GM18499 (cell line): ENCODE results near the gene KDM7A.

ENCODE experiments used
- ATAC-seq: cut with Tn5 transposase; IDR thresholded peaks from one replicate; pipeline ENCODE4 v1.9.1; 2021; ENCODE audit warnings: moderate number of reproducible peaks; ENCODE audit not compliant: insufficient read depth, unreplicated experiment

Gene KDM7A, protein sequence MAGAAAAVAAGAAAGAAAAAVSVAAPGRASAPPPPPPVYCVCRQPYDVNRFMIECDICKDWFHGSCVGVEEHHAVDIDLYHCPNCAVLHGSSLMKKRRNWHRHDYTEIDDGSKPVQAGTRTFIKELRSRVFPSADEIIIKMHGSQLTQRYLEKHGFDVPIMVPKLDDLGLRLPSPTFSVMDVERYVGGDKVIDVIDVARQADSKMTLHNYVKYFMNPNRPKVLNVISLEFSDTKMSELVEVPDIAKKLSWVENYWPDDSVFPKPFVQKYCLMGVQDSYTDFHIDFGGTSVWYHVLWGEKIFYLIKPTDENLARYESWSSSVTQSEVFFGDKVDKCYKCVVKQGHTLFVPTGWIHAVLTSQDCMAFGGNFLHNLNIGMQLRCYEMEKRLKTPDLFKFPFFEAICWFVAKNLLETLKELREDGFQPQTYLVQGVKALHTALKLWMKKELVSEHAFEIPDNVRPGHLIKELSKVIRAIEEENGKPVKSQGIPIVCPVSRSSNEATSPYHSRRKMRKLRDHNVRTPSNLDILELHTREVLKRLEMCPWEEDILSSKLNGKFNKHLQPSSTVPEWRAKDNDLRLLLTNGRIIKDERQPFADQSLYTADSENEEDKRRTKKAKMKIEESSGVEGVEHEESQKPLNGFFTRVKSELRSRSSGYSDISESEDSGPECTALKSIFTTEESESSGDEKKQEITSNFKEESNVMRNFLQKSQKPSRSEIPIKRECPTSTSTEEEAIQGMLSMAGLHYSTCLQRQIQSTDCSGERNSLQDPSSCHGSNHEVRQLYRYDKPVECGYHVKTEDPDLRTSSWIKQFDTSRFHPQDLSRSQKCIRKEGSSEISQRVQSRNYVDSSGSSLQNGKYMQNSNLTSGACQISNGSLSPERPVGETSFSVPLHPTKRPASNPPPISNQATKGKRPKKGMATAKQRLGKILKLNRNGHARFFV

DNA sequence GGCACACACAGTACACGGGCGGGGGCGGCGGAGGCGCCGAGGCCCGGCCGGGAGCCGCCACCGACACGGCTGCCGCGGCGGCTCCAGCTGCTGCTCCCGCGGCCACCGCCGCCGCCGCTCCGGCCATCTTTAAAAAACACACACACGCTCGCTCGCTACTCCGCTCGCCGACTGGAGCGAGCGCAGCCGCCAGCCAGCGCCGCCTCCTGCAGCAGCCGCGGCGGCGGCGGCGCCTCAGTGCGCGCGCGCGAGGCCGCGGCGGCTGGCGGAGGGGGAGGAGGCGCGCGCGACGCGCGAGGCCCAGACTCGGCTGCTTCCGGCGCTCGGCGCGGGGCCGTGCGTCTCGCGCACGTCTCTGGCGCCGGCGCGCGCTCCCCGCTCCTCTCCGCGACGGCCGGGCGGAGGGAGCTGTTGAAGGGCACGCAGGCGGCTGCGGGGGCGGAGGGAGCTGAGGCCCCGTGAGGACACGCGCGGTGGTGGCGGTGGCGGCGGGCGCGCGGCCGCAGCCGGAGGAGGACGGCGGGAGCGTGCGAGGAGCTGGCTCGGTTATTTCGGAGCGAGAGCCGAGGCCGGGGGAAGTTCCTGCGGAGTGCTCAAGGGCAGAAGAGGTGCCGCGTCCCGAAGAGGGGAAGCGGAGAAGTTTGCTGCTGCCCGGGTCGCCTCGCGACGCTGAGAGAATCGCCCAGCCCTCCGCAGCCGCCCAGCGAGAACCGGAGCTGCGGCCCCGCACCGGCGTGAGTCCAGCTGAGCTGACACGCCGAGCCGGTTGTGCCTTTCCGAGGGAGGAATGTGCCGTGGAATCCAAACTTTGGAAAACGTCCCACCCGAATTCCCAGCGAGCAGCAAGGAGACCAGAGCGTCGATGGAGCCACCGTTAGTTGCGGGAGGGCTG lies at the start of gene KDM7A:
KDM7A (minus strand) TSS at position 173 of the 892 bp plus-strand sequence; CDS start at position 127, 46 bp downstream.
- ATAC-seq: no peak

DNA sequence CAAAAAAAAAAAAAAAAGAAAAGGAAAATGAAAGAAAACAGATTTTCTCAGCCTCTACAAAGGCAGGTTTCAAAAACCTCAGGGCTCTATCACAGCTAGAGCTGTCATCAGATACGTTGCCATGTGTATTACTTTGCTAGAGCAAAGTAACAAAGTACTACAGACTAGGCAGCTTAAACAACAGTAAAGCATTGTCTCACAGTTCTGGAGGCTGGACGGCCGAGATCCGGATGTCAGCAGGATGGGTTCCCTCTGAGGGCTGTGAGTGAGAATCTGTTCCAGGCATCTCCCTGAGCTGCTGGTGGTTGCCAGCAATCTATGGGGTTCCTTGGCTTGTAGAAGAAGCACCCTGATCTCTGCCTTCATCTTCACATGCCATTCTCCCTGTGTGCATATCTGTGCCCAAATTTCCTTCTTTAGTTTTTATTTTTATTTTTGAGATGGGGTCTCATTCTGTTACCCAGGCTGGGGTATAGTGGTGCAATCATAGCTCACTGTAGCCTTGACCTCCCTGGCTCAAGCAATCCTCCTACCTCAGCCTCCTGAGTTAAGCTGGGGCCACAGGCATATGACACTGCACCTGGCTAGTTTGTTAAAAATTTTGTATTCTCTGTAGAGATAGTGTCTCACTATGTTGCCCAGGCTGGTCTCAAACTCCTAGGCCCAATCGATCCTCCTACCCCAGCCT lies 48.9 kb upstream of the KDM7A start:
- no peak for ATAC-seq

DNA sequence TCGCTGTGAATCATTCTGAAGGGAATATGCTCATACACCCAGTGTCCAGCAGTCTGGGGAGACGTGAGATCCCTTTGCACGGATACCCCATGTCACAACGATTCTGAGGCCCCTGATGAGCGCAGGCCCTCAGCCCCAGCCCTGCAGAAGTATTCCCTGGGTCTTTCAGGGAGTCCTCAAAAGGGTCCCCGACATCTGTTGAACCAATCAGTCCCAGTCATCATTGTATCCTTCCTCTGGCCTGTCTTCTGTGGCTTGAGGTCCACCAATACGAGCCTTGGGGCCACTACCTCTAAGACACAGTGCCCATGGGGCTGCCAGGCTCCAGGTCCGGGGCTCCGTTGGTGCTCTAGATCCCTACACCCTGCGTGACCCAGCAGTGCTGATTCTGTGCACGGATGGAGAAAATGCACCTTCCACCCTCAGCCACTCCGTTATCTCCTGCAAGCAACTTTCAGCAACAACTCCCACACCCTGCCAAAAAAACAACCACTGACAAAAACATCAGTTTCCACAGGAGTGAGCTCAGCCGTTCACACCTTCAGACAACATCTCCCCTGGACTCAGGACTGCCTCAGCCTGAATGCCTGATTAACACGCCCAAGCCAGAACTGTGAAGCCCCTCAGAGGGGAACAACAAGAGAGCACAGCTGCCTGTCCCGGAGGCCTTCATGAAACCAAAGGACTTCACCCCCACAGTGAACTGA lies 46.9 kb upstream of the KDM7A start:
- no peak for ATAC-seq

DNA sequence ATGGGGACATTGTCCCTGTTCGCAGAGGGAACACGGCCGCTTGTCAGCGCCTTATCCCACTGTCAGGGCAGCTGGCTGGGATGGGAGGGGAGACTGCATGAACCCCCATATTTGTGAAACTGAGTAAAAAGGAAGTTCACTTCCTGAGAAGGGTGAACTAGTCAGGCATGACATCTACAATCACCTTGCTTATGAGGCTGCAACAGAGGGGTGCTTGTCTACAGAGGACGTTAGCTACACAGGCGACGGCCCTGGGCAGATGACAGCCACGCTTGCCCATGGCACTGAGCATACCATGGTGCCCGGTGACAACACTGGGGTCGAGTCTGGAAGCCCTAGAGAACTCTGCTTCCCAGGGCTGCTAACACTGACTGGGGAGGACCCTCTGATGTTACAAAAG lies 46.0 kb upstream of the KDM7A start:
- peak; percentile 59 for ATAC-seq

DNA sequence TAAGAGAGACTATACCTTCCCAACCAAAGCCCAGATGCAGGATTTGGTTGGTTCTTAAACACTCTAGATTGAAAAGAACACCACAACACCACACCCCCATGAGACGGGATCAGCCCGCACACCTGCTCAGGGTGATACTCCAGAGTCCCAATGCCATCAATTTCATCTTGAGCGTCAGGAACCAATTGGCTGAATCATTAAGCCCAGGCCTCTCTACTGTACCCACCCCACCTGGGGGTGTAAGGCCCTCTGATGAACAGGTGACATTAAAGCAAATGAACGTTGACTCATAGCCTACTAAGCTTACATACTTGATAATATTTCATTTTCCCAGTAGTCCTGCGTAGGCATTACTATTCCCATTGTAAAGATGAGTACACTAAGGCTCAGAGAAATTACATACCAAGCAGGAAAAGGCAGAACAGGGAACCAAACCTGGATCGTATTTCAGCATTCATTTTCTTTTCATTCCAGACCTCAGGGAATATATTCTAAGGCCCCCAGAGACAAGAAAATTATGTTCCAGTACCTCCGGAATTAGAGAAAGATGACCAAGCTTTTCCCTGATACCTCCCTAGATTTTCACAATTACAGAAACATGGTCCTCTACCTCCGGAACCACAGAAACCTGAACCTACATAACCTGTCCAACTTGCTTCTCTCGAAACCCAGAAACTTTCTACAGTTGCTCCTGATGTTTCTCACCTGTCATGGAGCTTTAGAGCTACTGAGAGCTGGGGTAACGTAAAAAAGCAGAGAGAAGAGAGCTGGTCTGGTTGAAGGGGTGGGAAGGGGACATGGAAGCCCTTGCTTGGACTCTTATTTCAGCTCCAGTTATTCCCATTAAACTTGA lies 43.1 kb upstream of the KDM7A start:
- ATAC-seq: no peak

DNA sequence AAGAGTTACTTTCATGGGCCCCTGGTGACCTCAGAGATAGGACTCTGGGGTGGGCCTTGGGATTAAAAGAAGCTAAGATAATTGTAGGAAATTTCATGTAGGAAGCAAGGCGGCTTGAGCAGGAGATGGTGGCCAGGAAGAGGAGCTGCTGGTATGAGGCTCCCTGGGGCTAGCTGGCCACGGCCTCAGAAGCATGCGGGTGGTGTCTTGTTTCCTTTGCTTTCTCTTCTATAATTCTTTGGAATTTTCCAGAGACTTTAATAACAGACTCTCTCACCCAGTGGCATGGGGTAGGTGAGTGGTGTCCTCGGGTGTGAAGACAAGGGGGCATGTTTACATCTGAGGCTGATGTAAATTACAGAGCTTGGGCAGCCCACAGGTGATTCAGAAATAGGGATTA lies 41.9 kb upstream of the KDM7A start:
- no peak for ATAC-seq

DNA sequence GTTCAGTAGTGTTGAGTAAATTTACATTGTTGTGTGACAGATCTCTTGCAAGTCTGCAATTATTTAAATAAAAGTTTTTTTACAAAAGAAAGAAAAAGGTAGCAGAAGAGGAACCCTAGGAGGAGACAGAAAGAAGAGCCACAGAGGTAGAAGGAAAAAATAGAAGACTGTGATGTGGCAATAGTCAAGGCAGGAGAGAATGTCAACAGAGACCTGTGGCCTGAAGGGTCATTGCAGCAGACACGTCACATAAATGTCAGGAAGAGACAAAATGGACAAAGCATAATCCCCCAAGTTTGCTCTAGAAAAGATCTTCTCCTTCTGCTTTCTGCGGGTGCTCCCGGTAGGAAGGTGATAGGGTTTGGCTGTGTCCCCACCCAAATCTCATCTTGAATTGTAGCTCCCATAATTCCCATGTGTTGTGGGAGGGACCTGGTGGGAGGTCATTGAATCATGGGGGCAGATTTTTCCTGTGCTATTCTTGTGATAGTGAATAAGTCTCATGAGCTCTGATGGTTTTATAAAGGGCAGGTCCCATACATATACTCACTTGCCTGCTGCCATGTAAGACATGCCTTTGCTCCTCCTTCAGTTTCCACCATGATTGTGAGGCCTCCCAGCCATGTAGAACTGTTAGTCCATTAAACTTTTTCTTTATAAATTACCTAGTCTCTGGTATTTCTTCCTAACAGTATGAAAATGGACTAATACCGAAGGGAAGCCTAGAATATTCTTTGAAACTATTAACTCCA lies 41.1 kb upstream of the KDM7A start:
- ATAC-seq: no peak

DNA sequence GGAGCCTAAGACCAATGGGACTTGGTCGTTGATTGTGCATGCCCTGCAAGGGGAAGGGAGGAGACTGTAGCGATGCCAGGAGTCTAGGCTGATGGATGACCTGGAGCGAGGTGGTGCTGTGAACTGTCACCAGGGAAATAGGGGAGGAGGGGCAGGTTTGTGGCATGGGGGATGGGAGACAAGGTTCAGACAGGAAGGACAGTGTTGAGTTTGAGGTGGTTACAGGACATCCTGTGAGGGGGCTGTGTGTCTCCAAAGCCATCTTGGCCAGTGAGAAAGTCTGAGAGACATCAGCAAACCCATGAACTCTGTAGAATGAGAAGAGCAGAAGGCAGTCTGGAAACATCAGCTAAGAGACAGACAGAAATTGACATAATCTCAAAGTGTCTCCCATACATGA lies 38.5 kb upstream of the KDM7A start:
- no peak for ATAC-seq

DNA sequence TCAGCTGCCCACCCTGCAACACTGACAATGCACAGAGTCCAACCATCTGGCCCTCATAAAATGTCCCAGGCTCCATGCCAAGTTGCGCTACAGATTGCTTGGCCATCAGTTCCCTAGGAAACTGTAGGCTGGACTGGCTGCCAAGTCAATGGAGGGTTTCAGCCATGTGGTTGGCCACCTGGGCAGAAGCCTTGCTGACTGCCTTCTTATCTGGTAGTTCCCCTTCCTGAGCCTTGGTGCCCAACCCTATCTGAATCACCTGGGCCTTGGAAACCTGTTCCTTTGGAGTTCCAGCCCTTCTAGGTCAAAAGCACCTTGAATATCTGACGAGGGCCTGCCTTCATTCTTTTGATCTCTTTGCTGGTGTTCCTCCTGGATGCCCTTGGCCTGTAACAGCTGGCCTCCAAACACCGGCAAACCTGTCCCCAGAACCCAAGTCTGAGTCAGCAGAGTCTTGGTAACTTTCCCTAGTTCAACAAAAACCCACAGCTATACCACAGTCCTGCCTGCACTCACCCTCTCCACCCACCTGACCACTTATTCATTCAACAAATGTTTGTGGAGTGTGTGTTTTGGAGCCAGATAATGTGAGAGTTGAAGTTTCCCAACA lies 37.4 kb upstream of the KDM7A start:
- ATAC-seq: no peak

DNA sequence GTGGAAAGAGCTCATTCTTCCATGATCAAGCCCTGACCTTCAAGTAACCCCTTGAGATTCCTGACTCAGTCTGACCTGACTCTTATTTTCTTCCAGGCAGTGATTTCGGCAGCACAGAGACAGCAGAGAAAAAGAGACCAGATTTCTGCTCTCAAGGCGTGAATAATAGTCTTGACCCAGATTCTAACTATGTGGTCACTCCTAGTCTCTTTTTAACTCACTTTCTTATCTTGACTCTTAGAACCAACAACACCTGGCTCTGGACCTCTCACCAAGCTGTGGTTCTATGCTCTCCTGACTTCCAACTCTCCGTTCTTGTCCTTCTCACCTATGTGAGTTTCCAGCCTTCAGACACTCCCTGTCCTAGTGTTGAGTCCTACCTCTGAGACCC lies 36.9 kb upstream of the KDM7A start:
- ATAC-seq: no peak

DNA sequence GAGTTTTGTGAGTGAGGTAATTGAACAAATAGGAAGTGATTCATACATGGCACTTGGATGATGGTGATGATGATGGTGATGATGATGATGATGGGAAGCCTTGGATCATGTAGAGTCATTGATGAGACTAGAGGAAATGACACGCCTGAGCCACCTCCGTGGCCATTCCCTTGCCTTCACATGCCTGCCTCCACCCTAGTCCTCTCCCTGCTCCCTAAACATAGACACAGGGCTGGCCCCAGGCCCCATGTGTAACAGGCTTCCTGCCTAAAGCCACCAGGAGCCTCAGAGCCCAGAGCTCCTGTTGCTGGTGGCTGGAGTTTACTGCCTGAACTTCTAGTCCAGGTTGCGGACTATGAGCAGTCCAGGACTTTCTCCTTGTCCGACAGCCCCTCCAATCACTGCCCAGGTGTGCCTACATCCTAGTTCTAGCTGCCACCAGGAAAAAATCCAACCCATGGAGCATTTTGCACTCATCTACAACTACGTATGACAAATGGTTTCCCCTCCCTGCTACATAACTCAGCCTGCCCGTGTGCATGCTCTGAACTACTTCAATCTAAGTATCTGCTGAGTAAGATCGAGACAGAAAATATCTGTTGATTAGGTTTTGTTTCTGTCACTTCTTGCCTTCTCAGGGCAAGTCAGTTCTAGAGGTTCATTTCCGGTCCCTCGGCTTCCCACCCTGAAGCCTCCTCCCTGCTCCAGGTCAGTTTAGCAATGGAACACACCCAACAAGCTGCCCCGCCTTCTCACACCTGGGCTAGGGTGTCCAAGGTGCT lies 35.5 kb upstream of the KDM7A start:
- peak; percentile 64 for ATAC-seq

DNA sequence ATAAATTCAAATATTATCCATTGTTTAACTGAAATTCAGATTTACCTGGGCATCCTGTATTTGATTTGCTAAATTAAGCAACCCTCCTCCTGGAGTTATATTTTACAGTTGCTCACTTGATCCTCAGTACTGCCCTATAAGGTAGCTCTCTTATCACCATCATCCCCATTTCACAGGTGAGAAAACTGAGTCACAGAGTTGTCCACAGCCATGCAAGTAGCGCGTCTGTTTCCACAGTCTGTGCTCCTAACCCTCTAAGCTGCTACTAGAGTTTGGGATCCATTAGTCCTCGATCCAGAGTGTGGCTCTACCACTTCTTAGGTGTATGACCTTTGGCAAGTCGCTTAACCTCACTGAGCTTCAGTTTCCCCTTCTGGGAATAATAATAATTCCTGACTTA lies 34.9 kb upstream of the KDM7A start:
- no peak for ATAC-seq

DNA sequence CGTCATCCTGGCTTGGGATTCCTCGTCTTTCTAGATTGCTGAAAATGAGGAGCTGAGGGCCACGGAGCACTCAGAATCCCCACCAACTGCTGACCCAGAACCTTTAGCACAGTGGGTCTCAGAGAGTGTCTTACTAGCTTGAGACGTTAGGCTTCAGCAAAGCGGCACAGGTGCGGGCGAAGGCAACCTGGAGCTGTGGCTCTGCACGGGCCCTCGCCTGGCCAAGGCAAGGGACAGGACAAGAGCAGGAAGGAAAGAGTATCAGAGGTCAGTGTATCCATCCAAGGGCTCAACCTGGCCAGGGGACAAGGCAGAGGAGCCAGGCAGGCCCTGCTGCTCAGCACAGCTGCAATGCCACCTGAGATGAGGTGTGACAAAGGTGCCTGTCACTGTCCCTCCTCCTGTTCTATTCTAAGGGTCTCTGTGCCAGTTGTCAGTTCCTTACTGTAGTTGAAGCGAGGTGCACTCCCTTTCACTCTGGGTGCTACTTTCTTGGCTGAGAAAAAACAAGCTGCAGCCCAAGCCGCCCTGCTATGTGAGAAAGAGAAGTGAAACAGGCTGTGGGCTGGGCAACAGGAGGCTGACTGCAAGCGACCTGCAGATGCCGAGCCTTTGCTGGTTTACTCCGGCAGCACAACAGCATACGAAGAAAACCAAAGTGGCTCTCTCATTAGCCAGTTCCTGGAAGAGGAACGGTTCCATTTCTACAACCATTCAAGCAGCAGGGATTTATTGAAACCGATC lies 33.3 kb upstream of the KDM7A start:
- peak; percentile 68 for ATAC-seq

DNA sequence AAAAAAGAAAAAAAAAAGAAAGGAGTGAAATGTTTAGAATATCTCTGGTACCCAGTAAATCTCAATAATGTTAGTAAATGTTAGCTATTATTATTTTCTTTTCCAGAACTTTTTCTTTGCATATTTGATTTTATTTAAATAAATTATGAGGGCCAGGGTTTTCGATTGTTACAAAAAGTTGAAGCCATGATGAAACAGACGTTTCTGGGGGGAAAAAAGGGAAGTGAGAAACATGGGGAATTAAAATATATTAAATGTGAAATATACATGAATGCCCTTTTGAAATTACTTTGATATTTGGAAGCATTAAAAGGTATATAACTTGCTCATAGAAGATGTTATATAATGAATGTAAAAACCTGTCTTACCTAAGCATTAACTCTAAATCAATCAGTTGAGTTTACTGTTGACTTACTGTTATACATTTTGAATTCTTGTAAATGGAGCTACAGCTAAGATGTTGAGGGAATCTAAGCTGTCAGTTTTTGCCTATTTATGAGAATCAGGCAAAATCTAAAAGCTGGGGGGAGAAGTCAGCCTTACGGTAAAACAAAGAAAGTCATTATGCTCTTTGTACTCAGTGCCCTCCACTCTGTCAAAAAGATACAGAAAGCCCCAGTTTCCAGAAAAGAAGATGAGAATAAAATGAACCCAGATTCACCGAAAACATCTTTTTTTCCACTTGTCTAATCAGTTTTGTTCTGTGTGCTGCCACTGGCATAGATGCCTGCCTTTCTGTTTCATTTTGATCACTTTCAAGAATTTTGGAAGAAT lies 30.0 kb upstream of the KDM7A start:
- ATAC-seq: no peak

DNA sequence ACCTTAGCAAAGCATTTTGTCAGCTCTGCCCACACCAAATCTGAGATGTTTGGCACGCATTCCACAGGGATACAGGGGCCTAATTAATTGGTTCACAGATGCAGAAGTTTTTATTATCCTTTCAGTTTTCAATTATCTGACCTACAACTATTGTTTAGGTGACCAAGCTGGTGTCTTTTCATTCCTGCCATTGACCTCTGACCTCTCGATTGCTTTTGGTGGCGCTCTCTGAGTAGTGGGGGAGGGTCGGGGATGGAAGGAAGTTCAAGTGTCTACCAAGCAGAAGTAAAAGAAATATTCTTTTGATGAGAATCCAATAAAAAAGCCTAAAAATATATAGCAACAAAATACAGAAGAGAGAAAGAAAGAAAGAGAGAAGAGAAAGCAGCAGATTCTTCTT lies 28.8 kb upstream of the KDM7A start:
- no peak for ATAC-seq
